Right lung (tissue), 5 donors: ENCODE data around the gene PDLIM1. TPM values are rescaled to one million over a fixed set of nuclear protein-coding genes. Genes with fewer than 3 reads are reported as not detected.

ENCODE experiments used
- DNase-seq, 2 donors: peaks; one replicate each; pipeline ENCODE4 v3.0.0-alpha.2; 2013
- polyA plus RNA-seq, 5 donors: library from polyadenylated mRNA; unstranded; fragments of 120-200 nt; gene quantifications; one replicate each; pipeline versions ENCODE4 v1.2.1 to v1.2.3, GENCODE V29; 2013; ENCODE audit warnings: inconsistent platforms in 1 of 5, low replicate concordance in 1 of 5; ENCODE audit not compliant: insufficient read length in 5 of 5, insufficient read depth in 1 of 5

The PDLIM1 gene
- polyA plus RNA-seq, 5 donors = 76.0 to 92.6 (median 87.5) TPM

- no peak for DNase-seq
Observed at GRCh38 chr10:95291365-95292039, 699 bp upstream of the PDLIM1 start.

GRCh38 chr10:95289921-95290421, 832 bp downstream of the PDLIM1 start:
- DNase-seq = no peak

GRCh38 chr10:95289003-95289920, 1.5 kb downstream of the PDLIM1 start:
- no peak for DNase-seq

- no peak for DNase-seq
Observed at GRCh38 chr10:95288303-95288702, 2.5 kb downstream of the PDLIM1 start.

GRCh38 chr10:95287281-95287680, 3.5 kb downstream of the PDLIM1 start:
- DNase-seq = no peak

- no peak for DNase-seq
Observed at GRCh38 chr10:95286707-95287106, 4.1 kb downstream of the PDLIM1 start.

GRCh38 chr10:95285556-95285955, 5.2 kb downstream of the PDLIM1 start:
- no peak for DNase-seq

GRCh38 chr10:95284807-95285206, 6.0 kb downstream of the PDLIM1 start:
- DNase-seq = no peak

- no peak for DNase-seq
Observed at GRCh38 chr10:95282107-95282506, 8.7 kb downstream of the PDLIM1 start.

- DNase-seq = no peak
Observed at GRCh38 chr10:95281206-95281605, 9.6 kb downstream of the PDLIM1 start.

GRCh38 chr10:95280637-95281036, 10.2 kb downstream of the PDLIM1 start:
- DNase-seq = no peak

- no peak for DNase-seq
Observed at GRCh38 chr10:95279042-95279820, 11.6 kb downstream of the PDLIM1 start.

GRCh38 chr10:95278061-95278988, 12.5 kb downstream of the PDLIM1 start:
- no peak for DNase-seq

GRCh38 chr10:95277614-95278013, 13.2 kb downstream of the PDLIM1 start:
- DNase-seq = no peak

GRCh38 chr10:95277201-95277570, 13.6 kb downstream of the PDLIM1 start:
- no peak for DNase-seq

GRCh38 chr10:95276367-95277200, 14.2 kb downstream of the PDLIM1 start:
- no peak for DNase-seq

GRCh38 chr10:95275726-95276366, 15.0 kb downstream of the PDLIM1 start:
- DNase-seq = no peak

- DNase-seq = no peak
Observed at GRCh38 chr10:95273393-95274312, 17.1 kb downstream of the PDLIM1 start.
